WTC11 (cell line): Measurements from ENCODE around the gene FOXP4.

Source experiments
- CREB1 ChIP-seq: sonication (generic); formaldehyde crosslinking; IDR thresholded peaks from 2 replicates; pipeline ENCODE4 v1.8.0; 2023; ENCODE audit warnings: mild to moderate bottlenecking, missing genetic modification reagents
- CREM ChIP-seq: sonication (generic); formaldehyde crosslinking; IDR thresholded peaks from 2 replicates; pipeline ENCODE4 v1.8.1; 2022; ENCODE audit warnings: mild to moderate bottlenecking, missing genetic modification reagents, moderate library complexity
- CTCF ChIP-seq: fragments of 200-600 bp; IDR thresholded peaks from 2 replicates; pipeline ENCODE4 v1.8.0; 2022; ENCODE audit warnings: antibody characterized with exemption
- E2F4 ChIP-seq: sonication (generic); formaldehyde crosslinking; IDR thresholded peaks from 2 replicates; pipeline ENCODE4 v1.8.1; 2022; ENCODE audit warnings: low read depth, mild to moderate bottlenecking, moderate library complexity, missing genetic modification reagents, borderline replicate concordance
- ELF4 ChIP-seq: sonication (generic); formaldehyde crosslinking; IDR thresholded peaks from 2 replicates; pipeline ENCODE4 v1.8.1; 2022; ENCODE audit warnings: low read depth, mild to moderate bottlenecking, moderate library complexity, missing genetic modification reagents
- FOXP4 ChIP-seq: sonication (generic); formaldehyde crosslinking; IDR thresholded peaks from 2 replicates; pipeline ENCODE4 v1.8.0; 2022; ENCODE audit warnings: mild to moderate bottlenecking, missing genetic modification reagents
- NFYB ChIP-seq: sonication (generic); formaldehyde crosslinking; conservative IDR thresholded peaks from 2 replicates; pipeline ENCODE4 v1.8.0; 2022; ENCODE audit warnings: low read depth, missing genetic modification reagents
- NR2C2 ChIP-seq: sonication (generic); formaldehyde crosslinking; IDR thresholded peaks from 2 replicates; pipeline ENCODE4 v1.8.0; 2022; ENCODE audit warnings: mild to moderate bottlenecking, missing genetic modification reagents
- PREB ChIP-seq: sonication (generic); formaldehyde crosslinking; IDR thresholded peaks from 2 replicates; pipeline ENCODE4 v1.8.1; 2022; ENCODE audit warnings: mild to moderate bottlenecking, missing genetic modification reagents, moderate library complexity, borderline replicate concordance

GRCh38 chr6:41568202-41568584, 22.0 kb downstream of the FOXP4 start:
- TF ChIP-seq FOXP4 (CRISPR knock-in tag) = no peak
- no peak for TF ChIP-seq NR2C2 (CRISPR knock-in tag)
- no peak for TF ChIP-seq ELF4 (CRISPR knock-in tag)
- no peak for TF ChIP-seq CREM
- TF ChIP-seq CREB1 = no peak
- no peak for TF ChIP-seq NFYB
- no peak for TF ChIP-seq CTCF
- TF ChIP-seq E2F4 (CRISPR knock-in tag) = no peak
- no peak for TF ChIP-seq PREB
